GM18870 (cell line): ENCODE data around the gene LINC00305.
A peak's percentile ranks its signal among the peaks of the same experiment; 100 is the strongest.

ENCODE experiments used
- ATAC-seq: cut with Tn5 transposase; IDR thresholded peaks from one replicate; pipeline ENCODE4 v1.9.1; 2021; ENCODE audit warnings: moderate library complexity; ENCODE audit not compliant: unreplicated experiment

LINC00305 gene

DNA sequence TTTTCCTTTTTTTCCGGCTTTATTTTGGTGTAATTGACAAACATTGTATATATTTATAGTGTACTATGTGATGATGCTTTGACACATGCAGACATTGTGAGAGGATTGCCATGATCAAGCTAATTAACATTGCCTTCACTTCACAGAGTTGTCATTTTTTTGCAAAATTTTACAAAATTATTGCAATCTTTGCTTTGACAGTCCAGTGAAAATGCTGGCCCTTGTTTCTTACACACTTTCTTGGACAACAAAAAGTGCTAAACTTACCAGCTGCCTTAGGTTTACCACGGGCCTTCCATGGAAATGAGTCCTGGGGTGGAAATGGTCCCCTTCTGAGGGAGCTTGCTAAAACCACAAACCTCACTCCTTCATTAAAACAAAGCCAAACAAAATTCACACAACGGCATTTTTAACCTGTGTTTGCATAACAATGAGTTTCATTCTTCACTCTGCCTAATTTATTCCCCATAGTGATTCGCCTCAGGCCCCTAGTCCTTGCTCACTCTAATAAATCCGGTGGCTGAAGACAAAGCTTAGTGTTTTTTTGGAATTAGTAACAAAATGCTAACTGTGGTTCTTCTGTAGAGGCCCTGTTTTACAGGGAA, 32.2 kb downstream of the LINC00305 start:
- no peak for ATAC-seq

DNA sequence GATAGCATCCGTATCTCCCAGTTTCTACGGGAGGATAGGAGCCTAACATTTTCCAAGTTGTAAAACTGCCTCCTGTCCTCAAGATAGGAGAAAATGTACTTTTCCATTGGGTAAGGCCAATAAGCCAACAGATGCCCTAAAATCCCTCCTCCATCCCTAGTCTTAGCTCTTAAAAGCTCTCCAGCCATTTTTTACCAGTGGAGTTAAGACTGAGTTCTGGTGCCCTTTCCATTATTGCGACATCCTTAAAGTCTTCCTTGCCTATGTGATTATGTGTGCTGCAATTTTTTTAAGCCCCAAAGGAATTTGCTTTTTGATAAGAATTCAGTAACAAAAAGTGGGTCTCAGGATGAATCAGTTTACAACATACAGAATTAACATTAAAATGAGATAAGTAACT, 33.0 kb downstream of the LINC00305 start:
- ATAC-seq, result no peak

DNA sequence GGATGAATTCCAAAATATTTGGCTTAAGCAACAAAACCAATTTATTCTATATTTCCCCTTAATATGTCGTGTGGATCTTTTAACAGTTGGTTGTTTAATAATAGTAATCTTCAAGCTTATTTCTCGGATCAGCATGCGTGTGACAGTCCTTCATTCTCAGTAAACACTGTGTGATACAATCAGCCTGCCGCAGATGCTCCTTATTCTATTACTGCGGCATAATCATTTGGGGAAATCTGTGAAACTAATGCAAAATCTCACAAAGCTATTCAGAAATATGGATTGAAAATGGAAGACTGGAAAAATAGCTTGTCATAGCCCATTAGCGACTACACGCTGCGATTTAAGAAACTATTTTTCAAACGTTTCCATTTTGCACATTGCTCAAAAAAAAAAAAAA, 36.9 kb downstream of the LINC00305 start:
- ATAC-seq, result no peak

DNA sequence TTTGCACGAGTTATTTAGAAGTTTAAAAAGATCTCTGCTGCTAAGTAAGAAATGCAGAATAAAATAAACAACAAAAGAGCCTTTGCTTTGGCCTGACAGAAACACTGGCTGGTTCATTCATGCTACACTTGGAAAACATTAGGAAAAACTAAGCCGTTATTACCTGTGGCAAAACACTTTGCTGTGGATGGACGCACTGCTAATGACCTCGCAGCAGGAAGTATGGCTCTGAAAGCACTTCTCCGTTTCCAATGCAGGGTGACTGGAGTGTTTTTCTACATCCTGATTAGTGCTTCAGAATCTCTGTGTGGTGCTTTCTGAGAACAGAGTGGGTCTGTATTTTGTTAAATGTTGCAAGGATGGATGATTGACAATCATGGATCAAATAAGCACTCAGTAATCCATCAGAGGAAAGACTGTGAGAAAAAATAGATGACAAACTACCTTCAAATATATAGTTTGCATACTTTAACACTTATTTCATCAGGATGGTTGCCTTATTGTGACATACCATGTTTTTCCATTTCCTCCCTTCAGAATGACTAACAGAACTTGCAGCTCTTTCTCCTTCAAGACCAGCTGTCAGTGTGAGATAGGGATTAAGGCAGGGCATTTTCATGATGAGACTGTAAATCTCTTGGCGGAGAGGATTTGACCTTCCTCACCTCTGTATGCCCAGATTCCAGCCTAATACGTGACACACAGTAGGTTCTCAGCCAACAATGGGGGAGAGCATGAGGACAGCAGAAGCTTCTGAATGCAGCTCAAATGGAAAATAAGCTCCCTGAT, 38.0 kb downstream of the LINC00305 start:
- no peak for ATAC-seq

DNA sequence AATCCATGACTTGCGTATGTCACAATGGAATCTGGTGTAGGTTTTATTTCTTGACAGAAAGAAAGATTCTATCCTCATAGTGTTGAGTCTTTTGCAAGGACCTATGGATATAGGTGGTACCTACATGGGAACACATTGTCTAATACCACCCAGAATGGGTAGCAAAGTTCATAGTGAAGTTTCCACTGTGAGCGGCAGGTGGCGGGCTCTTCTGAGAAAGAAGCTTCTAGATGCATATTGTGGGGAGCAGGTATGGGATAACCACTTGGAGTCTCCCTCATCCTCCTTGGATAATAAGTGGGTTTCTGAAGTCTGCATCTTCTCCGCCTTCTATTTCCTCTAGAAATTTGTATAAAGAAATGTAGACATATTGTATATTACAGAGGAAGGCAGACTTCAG, 44.9 kb downstream of the LINC00305 start:
- no peak for ATAC-seq

DNA sequence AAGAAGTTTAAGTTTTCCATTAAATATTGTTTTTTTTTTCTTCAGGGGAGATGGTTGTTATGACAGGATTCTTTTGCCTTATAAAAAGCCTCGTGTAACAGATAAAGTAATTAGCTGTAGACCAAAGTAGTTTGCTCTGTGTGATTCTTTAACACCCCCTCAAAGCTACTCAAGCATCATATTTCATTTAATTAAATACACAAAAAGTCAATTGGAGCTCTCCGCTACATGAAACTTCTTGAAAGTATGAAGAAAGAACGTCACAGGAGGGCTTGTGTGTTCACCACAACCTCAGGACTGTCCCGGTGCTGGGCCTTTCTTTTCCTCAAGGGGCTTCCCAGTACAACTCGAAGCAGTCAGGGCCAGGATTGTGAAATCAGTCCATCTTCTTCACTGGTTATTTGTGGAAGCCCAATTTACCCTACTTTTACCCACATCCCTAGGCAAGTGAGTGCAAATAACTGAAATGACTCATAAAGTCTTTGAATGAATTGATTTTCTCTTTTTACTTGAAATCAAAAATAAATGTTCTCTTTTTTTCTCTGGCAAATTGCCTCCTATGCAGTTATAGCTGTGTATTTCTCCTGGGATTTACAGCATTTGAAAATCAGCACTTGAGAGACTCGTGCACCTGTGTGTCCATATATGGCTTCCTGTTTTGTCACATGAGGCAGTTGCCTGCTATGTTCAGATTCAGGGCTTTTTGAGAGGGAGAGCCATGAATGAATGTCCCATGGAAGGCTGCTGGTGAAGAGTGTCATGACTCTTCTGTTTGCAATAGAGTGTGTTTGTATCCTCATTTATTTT, 48.6 kb downstream of the LINC00305 start:
- peak; percentile 77 for ATAC-seq

DNA sequence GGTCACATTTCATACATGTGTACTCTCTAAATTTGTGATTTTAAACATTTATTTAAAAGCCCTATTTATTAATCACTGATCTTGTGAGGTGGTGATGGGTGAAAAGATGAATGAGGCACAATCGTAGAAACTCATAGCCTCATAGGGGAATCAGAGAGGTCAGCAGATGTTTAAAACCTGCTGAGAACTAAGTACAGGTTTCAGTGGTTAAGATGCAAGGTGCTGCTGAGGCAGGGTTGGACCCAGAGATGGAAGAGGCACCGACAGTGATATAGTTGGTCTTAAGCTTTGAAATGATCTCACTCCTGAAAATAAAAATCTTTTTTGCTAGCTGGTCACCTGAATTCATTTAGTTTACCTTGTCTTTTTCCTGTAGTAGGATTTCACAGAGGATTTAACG, 49.6 kb downstream of the LINC00305 start:
- peak; percentile 39 for ATAC-seq

DNA sequence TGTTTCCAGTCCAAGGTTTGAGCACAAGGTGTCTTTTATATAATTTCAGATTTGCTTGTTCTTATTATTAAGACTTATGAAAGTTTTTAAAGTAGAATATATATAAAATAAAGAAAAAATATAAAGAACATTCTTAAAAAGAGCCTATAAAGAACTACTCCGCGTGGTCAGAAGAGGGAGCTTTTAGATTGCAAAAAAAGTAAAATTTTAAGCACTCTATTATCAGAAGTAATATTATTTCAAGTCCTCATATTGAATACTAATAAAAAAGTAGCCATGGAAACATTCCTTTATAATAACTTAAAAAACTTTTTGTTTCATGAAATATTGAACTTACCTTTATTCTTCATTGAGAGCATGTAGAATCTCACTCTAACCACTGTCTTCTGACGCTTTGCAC, 51.4 kb downstream of the LINC00305 start:
- no peak for ATAC-seq

DNA sequence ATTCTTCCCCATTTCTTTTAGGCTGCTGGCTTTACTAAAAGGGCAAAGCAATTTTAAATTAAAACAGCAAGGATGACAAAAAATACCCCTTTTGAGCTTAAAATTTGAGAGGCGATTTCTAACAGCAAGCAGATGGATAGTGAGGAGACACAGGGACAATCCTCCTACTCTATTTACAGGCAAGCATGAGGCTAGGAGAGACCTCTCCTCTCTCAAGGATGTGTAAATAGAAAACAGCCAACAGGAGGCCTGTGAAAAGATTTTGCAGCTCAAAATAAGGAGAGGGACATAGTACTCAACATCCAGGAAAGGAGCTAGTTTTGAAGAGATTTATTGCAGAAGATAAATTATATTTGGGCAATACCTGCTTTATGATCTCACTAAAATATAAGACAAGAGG, 53.8 kb downstream of the LINC00305 start:
- ATAC-seq, result no peak

DNA sequence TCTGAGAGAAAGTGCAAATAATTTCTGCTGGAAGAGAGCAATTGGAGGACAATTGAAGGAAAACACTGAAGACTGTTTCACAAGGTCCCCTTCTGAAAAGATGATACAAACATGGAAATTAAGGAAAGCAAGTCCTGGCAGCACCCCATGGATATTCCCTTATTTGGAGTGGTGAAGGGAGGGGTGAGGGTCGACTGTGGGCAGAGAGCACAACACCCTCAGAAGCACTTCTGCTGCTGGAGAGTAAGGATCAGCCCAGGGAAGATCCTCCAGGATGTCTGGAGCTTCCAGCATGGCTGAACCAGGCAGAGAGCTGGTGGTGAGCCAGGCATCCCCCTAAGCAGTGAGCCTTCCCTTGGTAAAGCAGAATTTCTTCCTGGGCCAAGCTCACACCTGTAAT, 54.7 kb downstream of the LINC00305 start:
- no peak for ATAC-seq

DNA sequence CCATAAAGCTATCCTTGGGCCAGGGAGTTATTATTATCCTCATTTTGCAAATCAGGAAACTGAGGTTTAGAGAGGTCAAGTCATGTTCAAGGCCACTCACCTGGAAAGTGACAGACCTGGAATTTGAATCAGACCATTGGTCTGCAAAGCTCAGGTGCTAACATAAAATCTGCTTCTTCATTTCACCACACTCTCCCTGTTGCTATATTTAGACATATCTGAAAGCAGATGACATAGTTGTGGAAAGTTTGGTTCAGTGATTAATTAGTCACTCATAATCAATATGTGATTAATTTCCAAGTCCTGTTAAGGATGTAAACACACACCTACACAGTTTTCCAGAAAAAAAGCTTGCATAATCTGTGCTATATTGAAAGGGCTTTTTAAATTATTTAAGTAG, 57.4 kb downstream of the LINC00305 start:
- ATAC-seq, result peak; percentile 56

DNA sequence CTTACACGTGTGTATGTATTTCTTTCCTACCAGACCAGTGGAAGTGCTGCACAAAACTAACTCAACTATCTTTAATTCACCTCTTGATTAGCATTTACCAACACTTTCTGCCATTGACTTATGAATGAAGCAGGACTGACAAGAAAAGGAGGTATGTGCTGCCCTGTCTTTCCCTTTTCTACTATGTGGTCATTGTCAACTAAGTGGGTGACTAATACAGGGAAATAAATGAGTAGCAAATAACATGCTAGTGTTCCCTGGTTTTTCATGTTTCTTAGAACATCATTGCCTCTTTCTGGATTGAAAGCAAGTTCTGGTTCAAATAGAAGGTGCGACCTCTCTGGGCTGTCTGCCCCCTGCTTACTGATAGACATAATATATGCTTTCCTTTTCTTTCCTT, 58.0 kb downstream of the LINC00305 start:
- ATAC-seq, result peak; percentile 61

DNA sequence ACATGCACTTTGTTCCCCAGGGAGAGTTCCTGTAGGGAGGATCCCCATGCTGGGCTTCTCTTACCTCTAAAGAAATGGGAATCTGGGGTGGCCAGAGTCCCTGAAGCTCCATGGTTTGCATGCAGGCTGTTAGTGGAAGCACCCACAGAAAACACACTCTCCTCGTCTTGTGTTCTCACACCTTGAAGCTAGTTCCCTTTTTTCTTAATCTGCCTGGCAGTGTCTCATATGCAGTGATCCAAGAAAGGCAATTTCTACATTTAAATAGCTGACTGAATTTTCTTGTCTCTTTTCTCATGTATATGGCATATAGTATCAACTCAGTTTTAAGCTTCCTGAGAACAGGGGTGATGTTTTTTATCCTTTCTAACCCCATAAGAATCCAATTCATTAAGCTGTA, 65.0 kb downstream of the LINC00305 start:
- ATAC-seq, result no peak

DNA sequence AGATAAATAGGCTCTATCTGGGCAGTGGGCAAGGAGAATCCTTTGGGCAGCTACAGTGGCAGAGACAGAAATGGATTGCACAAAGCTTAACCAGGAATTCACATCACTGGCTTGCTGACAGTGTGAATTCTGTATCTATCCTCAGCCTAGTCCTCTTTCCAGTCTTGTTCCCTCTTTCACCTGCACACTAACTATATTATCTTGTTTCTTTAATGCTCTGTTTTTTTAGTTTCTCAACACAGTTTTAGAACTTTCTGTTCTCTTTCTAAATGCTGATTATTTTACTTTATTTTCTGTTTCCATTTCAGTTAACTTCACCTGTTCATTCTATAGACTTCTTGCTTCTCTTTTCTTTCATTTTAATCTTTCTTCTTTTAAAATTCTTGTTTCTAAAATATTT, 66.4 kb downstream of the LINC00305 start:
- no peak for ATAC-seq

DNA sequence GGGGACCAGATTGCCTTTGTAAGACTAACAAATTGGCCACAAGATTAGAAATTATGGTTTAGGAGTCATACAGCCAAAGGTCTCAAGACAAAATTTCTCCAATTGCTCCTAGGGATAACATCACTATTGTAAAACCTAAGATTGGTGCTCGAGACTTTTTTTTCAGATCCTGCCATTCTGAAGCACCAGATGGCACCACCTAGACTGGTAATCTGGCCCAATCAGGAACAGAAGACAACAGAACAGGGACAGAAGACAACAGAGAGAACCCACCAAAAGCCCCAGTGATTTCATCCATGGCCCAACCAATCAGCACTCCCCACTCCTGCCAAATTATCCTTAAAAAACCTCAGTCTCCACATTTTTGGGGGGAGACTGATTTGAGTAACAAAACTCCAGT, 66.8 kb downstream of the LINC00305 start:
- ATAC-seq, result no peak

DNA sequence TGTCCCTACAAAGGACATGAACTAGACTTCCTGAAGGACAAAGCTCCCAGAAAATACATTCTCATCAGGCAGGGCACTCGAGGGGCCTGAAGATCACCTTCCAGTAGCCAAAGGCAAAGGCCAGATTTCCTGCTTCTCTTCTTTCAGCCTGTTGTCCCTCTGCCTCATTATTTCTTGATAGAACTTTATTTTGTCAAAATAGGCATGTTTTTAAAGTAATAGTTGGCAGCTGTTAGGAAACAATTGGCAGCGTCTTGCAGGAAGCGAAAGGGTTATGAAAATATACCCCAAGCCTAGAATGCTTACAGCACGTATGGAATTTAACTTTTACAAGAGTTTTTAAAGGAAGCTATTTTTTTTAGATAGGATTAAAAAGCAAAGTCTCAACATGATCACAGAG, 74.9 kb downstream of the LINC00305 start:
- no peak for ATAC-seq

DNA sequence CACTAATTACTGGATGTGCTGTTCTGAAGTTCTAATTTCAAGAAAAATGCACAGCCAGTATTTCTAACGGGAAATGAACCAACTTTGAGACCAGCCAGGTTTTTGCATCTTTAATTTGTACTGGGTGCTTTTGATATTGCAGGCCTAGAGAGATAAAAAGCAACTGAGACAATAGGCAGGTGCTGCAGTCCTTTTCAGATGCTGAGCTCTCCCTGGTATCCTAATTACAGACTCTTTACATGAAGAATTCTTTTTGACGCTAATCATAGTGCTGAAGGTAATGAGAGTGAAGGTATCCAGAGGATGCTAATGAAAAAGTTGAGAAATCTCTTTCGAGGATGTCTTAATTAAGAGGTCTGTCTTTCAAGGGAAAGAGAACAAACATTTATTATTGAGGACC, 93.9 kb downstream of the LINC00305 start:
- ATAC-seq, result no peak

DNA sequence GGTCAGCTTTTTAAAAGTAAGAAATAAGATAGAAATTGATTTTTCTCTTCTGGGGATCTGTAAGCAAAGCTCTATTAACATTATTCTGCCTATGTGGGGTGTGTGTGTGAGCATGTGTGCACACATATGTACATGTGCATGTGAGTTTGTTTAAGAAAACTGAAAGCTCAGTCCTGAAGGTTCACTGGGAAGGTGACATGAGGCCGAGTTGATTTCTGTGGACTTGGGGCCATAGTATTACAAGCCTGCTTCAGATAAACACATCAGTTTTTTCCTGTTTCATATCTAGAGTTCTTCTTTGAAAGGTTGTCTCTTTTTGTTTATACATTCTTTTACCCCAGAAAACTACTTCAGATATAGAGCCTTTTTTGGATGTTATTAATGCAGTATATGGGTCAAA, 95.6 kb downstream of the LINC00305 start:
- no peak for ATAC-seq

DNA sequence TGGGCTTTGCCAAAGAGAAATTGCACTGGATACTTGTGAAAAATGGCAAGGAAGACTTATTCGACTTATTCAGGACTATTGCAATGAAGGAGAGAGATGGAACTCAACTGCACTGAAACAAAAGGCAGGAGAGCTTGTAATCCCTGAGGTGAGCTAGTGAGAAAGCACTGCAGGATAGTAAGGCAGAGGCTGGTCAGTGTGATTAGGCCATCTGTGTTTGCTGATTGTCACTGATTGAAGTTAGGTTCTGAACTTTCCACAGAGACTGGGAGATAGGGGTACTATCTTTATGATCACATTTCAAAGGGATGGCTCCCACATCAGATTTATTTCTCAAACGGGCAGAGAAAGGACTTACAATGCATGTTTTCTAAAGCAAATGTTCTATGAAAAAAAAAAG, 96.1 kb downstream of the LINC00305 start:
- no peak for ATAC-seq

DNA sequence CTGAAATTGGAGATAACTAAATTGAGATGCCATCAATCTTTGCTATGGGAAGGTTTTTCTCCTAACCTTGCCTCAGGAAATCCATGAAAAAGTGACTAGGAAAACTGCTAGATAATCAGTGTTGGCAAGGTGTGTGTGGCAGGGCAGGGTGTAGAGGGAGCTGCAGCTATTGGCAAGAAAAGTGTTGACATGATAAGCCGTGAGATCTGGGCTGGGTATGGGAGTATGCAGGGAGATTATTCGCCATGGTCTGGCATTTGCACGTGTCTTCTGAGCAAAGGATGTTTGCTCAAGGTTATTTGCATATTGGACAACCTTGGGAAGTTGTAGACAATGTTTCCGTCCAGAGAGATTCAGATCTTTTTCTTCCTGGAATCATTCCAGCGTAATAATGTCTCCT, 104.3 kb downstream of the LINC00305 start:
- no peak for ATAC-seq

DNA sequence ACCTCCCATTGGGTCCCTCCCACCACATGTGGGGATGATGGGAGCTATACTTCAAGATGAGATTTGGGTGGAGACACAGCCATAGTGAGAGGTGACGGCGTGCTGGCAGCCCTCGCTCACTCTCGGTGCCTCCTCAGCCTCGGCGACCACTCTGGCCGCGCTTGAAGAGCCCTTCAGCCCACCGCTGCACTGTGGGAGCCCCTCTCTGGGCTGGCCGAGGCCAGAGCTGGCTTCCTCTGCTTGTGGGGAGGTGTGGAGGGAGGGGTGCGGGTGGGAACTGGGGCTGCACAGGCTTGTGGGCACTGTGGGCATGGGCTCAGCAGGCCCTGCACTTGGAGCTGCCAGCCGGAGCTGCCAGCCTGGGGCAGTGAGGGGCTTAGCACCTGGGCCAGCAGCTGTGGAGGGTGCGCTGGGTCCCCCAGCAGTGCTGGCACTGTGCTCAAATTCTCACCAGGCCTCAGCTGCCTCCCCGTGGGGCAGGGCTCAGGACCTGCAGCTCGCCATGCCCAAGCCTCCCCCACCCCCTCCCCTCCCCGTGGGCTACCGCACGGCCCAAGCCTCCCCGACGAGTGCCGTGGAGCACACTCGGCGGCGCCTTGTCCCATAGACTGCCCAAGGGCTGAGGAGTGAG, 106.0 kb downstream of the LINC00305 start:
- ATAC-seq, result no peak
